Measurements from ENCODE around the gene CEP112.

The CEP112 gene

DNA sequence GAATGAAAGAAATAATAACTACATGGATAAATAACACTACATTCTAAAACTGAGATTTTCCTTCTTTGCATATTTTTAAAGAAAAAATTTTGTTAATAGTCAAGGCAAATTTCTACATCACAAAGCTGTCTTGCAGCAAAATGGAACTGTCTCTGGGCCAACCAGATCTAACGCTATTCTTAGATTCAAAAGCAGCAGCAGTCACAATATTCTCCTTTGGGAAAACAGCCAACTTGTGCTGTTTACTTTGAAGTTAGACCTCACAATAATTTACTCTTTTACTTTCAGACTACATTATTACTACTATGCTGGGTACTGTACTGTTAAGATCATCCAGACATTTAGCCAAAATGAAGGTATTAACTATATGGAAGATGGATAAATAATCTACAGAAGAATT lies 189.1 kb downstream of the CEP112 start:
- TF ChIP-seq, protein P1, sequence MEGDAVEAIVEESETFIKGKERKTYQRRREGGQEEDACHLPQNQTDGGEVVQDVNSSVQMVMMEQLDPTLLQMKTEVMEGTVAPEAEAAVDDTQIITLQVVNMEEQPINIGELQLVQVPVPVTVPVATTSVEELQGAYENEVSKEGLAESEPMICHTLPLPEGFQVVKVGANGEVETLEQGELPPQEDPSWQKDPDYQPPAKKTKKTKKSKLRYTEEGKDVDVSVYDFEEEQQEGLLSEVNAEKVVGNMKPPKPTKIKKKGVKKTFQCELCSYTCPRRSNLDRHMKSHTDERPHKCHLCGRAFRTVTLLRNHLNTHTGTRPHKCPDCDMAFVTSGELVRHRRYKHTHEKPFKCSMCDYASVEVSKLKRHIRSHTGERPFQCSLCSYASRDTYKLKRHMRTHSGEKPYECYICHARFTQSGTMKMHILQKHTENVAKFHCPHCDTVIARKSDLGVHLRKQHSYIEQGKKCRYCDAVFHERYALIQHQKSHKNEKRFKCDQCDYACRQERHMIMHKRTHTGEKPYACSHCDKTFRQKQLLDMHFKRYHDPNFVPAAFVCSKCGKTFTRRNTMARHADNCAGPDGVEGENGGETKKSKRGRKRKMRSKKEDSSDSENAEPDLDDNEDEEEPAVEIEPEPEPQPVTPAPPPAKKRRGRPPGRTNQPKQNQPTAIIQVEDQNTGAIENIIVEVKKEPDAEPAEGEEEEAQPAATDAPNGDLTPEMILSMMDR (IDR thresholded peaks at IDR 0.05; ENCODE audit: borderline replicate concordance, insufficient read depth, low read depth, low read length), result no peak
- no peak overlapping the region for H3K4me3 ChIP-seq (ENCODE audit: low read depth, low read length)

DNA sequence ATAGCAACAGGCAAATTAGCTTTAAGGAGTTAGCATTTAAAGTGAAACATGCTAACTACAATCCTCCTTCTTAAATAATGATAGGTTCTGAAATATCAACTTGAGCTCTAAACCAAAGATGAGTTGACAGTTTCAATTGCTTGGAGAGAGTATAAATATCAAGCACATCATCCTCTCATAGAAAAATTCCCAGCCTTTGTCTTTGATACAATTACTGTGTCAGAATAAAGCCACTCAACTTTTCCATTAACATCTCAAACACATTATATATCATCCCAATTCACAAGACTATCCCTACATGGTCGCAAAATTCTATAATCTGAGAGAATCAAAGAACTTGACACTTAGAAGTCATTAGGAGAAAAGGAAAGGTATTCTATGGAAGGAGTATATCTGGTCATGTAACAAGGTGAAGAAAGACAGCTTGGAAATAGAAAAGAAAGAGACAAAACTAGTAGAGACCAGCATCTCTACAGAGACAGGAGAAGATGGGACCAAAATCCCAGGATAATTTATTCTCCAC lies 189.8 kb downstream of the CEP112 start:
- TF ChIP-seq, protein P1 (IDR thresholded peaks at IDR 0.05; ENCODE audit: borderline replicate concordance, insufficient read depth, low read depth, low read length), result no peak
- H3K4me3 ChIP-seq (ENCODE audit: low read depth, low read length), result no peak overlapping the region

DNA sequence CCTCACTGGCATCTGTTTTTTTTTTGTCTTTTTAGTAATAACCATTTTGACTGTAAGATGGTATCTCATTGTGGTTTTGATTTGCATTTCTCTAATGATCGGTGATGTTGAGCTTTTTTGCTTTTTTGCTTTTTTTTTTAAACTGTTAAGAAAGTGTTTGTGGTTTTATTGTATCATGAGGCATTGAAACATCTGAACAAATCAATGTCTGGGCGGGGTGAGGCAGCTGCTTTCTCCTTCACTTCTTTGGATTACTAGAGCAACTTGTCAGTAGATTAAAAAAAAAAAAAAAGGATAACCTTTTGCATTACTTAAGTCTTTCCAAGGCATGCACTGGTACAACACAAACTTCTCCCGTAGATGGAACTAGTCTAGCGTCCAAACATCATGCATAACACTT lies 191.7 kb downstream of the CEP112 start:
- H3K4me3 ChIP-seq (ENCODE audit: low read depth, low read length), result no peak overlapping the region
- TF ChIP-seq, protein P1 (IDR thresholded peaks at IDR 0.05; ENCODE audit: borderline replicate concordance, insufficient read depth, low read depth, low read length), result no peak

DNA sequence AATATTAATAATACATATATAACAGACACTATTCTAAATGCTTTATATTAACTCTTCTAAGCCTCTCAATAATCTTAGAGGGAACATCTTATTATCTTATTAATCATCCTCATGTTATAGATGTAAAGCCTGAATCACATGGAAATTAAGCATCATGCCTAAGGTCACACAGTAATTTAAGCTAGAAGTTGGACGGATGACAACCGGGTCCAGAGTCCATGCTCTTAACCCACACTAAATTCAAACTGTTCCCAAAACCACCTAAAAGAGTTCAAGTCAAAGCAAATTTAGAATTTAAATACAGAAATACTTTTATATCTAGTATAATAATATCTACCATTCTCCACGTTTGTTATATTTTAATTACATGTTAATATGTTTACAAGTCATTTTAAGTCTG lies 193.3 kb downstream of the CEP112 start:
- no peak overlapping the region for H3K4me3 ChIP-seq (ENCODE audit: low read depth, low read length)
- TF ChIP-seq, protein P1 (IDR thresholded peaks at IDR 0.05; ENCODE audit: borderline replicate concordance, insufficient read depth, low read depth, low read length), result no peak

DNA sequence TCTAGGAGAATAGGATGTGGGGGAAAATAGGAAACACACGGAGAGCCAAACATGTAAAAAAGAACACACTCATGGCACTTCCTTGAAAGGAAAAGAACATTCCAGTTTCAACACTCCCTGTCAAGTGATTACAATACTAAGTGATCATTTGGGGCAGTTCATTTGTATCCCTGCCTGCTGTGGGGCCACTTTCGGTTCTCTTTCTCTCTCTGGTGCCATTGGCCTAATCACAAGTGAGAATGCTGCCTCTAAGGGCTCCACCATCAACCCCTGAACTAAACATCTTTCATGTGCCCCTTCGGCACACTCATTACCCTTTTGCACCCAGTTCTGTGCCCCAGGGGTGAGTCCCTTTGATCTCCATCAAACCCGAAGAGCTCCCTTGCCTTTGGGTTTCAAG lies 197.3 kb downstream of the CEP112 start:
- TF ChIP-seq, protein P1 (IDR thresholded peaks at IDR 0.05; ENCODE audit: borderline replicate concordance, insufficient read depth, low read depth, low read length), result no peak
- H3K4me3 ChIP-seq (ENCODE audit: low read depth, low read length), result no peak overlapping the region

DNA sequence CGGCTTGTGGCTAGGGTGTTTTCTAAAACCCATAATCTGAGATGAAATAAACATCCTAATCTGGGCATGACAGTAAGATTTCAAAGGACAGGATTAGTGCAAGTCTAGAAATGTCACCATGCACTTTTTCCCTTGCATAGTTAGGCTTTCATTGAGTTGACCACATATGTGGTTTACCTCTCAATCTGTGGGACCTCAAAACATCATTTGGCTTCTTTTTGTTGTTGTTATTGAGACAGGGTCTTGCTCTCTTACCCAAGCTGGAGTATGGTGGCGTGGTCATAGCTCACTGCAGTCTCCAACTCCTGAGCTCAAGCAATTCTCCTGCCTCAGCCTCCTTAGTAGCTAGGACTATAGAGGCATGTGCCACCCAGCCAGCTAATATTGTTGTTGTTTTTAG lies 197.8 kb downstream of the CEP112 start:
- no peak overlapping the region for H3K4me3 ChIP-seq (ENCODE audit: low read depth, low read length)
- TF ChIP-seq, protein P1 (IDR thresholded peaks at IDR 0.05; ENCODE audit: borderline replicate concordance, insufficient read depth, low read depth, low read length), result no peak

DNA sequence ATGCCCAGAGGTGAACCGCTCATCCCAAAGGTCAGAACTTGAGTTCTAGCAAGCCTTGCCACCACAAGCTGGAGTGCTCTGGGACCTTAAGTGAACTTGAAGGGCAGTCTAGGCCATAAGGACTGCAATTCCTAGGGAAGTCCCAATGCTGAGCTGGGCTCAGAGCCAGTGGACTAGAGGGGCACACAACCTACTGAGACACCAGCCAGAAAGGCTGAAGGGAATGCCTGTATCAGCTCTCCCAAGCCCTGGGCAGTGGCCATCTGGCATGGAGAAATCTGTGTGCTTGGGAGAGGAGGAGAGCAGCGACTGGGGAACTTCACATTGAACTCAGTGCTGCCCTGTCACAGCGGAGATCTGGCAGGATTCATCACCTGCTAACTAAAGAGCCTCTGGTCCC lies 201.3 kb downstream of the CEP112 start:
- TF ChIP-seq, protein P1 (IDR thresholded peaks at IDR 0.05; ENCODE audit: borderline replicate concordance, insufficient read depth, low read depth, low read length), result no peak
- no peak overlapping the region for H3K4me3 ChIP-seq (ENCODE audit: low read depth, low read length)
